GM12892 (cell line): ENCODE results near the gene SLC24A3.

Experiments used
- DNase-seq: peaks from one replicate; pipeline ENCODE4 v3.0.0; 2011; ENCODE audit not compliant: insufficient read length
- FAIRE-seq: peaks from 2 replicates; lab custom pipeline; 2011; peaks lifted over from hg19 to GRCh38; lab: Jason Lieb, UNC
- POLR2A ChIP-seq: IDR thresholded peaks from 2 replicates; pipeline ENCODE4 v1.6.1; 2011; ENCODE audit warnings: low read depth, low read length, control low read depth
- POLR2AphosphoS5 ChIP-seq: IDR thresholded peaks from 2 replicates; pipeline ENCODE4 v1.6.1; 2011; ENCODE audit warnings: low read depth, low read length, control low read depth
- TAF1 ChIP-seq: IDR thresholded peaks from 2 replicates; pipeline ENCODE4 v1.6.1; 2011; ENCODE audit warnings: low read depth, mild to moderate bottlenecking, control low read depth, low read length, borderline replicate concordance

SLC24A3 gene

DNA sequence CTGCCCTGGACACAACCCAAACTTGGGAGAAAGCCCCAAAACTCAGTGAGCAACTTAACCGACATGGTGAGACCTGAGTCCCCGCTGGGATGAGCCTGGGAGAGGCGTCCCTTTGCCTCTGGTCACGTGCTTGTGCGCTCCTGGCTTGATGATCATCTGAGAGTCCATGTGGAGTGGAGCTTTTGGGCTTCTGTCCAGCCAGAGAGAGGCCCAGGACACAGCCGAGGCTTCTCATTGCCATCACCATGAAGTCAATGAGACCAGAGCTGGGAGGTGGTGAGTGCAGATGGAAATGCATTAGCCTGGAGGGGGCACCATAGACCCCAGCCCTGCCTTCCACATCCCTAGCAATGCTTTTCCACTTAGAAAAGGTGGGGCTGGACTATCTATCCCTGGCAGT is 250.0 kb downstream of the SLC24A3 start:
- FAIRE-seq = no peak
- TF ChIP-seq POLR2A (no peak), TAF1 (no peak), POLR2AphosphoS5 (no peak)
- no peak for DNase-seq

DNA sequence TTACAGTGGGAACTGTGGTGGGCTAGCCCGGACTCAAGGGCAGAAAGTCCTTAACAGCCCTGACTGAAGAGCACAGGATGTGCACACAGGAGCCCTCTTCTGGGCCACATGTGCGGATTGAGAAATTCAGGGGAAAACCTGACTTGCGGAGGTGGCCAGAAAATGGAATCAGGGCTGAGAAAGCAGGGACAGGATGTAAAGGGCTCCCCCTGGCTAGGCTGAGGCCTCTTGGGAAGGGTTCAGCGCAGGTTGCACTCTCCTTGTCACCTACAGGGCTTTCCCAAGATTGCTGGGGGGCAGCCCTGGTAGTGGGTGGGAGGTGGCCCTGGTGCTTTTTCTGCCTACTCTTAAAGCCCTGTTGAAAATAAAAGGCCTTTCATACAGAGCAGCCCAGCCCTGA is 251.2 kb downstream of the SLC24A3 start:
- no peak for DNase-seq
- TF ChIP-seq POLR2A (no peak), TAF1 (no peak), POLR2AphosphoS5 (no peak)
- no peak for FAIRE-seq

DNA sequence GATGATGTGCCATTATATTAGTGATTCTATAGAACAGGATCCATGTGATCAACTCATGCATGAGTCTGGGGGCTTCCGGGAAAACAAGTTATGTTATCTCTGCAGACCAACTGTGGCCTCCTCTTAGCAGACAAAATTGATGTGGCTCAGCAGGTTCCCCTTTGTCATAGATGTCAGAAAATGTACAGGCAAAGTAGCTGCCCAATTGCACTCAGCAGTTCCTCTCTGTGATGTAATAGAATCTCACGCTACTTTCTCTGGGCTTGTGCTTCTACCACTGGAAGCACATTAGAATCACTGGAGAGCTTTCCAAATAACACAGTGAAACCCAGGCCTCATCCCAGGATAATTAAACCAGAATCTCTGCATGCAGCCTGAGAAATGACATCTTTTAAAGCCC is 253.1 kb downstream of the SLC24A3 start:
- FAIRE-seq (no peak), DNase-seq (no peak)
- TF ChIP-seq POLR2A (no peak), POLR2AphosphoS5 (no peak), TAF1 (no peak)

DNA sequence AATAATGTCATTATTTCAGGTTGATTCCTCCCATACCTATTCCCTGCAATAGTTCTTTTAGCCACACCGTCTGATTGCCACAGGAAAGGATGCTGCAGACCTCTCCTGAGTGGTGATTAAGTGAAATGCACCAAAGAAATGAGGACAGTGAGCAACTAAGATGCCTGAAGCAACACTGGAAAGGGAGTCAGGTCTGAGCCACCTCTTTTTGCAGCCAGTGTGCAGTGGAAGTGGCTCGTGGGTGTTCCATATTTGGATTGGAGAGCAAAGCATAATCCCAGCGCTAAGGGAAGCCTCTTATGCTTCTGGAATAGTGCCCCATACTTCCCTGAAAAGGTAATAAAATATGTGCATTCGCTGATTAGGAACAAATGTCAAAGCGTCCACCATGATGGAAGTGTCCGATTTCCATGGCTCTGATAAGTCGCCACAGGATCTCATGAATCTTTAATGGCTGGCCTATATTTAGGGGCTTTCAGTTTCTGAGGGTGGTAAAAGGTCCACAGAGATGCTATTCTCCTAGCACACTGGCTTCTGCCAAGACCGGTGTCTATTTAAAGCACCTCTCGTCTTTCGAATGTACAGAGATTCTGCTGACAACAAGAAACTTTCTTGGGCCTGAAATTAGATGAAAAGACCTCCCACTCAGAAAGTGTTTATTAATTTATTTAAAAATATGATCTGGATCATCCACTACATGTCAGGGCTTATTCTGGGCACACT is 253.9 kb downstream of the SLC24A3 start:
- no peak for DNase-seq
- no peak for FAIRE-seq
- no peak for TF ChIP-seq POLR2A
- no peak for TF ChIP-seq TAF1
- TF ChIP-seq POLR2AphosphoS5 = no peak

DNA sequence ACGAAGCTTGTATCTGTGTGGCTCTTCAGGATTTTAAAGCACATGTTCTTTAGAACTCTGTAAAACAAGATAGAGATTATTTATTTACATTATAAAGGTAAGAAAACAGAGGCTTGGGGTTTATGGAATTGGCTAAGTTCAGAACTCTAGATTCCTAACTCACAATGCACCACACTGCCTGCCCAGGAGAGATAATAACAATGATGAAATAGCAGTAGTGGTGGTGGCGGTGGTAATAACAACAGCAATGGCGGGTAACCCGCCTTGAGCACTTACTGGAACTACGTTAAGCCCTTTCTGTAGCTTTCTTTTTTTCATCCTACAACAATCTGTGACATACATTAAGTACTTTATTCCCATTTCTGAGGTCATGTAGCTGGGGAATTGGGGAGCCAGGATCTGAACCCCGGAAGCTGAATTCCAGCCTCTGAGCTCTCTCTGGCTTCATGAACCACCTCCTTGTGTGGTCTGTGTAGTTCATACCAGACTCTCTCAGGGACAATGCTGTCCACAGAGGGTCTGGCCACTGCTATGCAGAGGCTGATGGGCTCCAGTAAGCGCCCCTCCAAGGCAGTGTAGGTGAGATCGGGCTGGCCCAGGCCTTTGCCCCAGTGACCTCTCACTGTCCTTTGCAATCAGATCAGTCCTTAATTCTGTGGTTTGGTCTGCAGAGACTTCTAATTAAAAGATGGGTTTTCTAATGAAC is 260.9 kb downstream of the SLC24A3 start:
- TF ChIP-seq POLR2AphosphoS5 (no peak), POLR2A (no peak), TAF1 (no peak)
- FAIRE-seq (no peak), DNase-seq (no peak)

DNA sequence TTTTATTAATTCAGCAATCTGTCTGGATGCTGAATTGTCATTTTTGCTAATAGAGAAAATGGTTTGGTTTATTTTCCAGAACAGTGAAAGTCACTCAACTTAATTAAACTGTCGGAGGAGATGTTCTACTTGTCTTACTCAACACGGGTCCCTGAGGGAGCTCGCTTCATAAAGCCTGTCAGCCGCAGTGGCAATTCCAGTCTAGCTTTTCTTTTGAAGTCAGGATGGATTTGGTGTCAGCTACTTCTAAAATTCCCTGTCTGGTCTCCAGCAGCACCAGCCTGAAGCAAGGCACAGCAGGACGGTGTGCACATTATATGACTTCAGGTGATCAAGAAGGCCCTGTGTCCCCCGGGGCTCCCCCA is 261.5 kb downstream of the SLC24A3 start:
- FAIRE-seq = no peak
- no peak for DNase-seq
- TF ChIP-seq TAF1 (no peak), POLR2A (no peak), POLR2AphosphoS5 (no peak)

DNA sequence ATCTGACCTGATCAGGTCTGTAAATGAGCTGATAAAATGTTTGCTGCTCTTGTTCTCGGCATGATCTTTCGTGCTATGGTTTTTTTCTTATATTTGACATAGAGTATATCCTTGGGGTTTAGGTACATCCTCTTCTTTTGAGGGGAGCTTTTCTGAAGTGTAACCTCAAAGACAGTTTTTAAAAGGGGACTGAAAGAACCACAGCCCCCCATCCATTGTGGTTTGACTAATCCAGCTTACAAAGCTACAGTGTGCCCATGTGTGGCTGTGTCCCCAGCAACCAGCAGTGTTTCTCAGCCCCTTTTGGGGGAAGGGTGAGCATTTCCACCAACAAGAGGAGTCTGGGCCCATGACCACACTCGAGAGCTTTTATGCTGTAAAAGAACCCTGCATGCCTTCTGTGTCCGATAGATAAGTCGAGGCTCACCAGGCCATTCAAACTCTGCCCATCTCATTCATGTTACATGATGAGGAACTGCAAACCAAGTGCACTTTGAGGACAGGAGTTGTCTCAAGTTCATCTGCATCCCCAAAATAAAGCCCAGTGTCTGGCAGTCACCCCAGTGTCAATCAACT is 266.0 kb downstream of the SLC24A3 start:
- no peak for TF ChIP-seq TAF1
- TF ChIP-seq POLR2AphosphoS5 = no peak
- no peak for TF ChIP-seq POLR2A
- DNase-seq (no peak), FAIRE-seq (no peak)

DNA sequence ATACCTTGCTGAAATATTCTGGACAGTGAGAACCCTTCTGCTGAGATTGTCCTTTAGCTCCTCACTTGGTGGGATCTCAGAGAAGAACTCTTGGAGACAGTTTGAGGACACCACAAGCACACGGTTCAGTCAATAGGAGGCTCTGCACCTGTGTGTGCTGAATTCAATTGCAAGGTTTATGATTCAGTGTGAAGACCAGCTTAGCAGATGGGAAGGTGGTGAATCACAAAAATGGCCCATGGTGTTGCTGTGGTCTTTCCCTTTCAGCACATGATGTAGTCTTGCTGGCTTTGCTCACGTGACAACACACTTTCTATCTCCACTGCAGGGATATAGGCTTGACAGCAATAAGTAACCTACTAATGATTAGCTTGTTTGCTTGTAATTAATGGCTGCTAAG is 270.3 kb downstream of the SLC24A3 start:
- DNase-seq (no peak), FAIRE-seq (no peak)
- TF ChIP-seq TAF1 (no peak), POLR2AphosphoS5 (no peak), POLR2A (no peak)

DNA sequence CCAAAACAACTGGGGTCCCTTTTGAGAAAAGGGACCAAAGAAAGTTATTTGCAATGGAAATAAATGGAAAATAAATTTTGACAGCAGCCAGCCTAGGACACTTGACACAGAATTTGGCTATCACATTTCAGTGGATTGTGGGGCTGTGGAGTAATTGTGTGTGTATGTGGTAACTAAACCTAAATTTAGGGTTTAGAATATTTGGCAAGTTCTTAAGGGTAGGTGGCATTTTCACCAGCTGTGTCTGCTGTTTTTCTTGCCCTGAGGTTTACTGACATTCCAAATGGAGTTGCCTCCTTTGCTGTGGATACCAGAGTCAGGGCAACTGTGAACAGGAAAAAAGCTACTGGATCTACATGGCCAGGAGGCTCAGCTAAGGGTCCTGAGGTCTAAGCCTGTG is 270.9 kb downstream of the SLC24A3 start:
- TF ChIP-seq POLR2AphosphoS5 = no peak
- TF ChIP-seq TAF1 = no peak
- TF ChIP-seq POLR2A = no peak
- FAIRE-seq (no peak), DNase-seq (no peak)

DNA sequence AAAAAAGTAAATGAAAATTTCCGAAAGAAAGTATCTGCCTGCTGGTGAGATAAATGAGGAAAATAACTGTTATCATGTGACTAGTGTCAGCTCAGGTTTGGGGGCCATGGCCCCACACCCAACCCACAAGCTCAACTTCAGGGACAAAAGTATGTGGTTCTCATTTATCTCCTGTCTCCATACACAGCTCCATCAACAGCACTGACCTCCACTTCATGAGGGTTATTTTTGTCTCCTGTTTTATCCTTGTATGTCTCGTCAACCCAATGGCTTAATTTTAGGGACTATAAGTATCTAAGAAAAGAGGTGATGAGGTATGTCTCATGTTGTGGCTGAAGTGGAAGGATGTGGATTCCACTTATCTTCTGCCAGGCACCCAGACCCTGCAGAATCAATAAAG is 274.0 kb downstream of the SLC24A3 start:
- no peak for FAIRE-seq
- no peak for DNase-seq

DNA sequence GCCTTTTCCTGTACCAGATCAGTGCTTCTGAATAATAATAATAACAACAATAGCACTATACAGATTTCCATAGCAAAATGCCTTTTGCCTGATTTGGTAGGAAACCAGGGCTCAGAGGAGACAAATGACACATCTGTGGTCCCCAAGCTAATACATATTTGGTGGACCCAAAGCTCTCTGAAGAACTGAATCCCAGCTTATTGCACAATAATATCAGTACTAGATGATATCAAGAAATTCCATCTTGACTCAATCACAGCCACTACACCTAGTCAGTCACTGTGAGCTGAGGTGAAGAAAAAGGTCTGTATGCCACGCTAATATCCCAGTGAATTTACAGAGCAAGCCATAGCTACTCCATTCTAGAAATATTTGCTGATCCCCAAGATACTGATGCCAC is 275.0 kb downstream of the SLC24A3 start:
- FAIRE-seq = no peak
- no peak for TF ChIP-seq TAF1
- no peak for TF ChIP-seq POLR2A
- no peak for TF ChIP-seq POLR2AphosphoS5
- DNase-seq = no peak

More for the DNA sequence above, 274.0 kb downstream of the SLC24A3 start:
- TF ChIP-seq POLR2AphosphoS5 (no peak), POLR2A (no peak), TAF1 (no peak)

DNA sequence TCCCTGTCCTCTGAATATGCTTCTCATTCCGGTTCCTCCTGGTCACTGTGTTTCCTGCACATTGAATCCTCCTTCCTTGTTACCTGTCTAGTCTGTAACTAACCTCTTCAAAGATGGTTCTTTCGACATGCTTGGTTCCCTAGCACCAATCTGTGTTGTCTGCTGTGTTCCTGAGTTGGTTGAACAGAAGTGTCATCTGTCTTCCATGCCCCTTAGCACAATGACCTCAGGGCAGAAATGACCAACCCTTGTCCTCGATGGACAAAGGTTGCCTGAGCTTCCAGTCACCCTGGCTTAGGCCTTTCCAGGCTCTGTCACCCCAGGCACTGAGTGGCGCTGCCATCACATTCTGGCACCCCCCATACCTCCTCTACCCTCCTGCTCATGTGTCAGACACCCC is 278.8 kb downstream of the SLC24A3 start:
- FAIRE-seq (no peak), DNase-seq (no peak)
- TF ChIP-seq POLR2AphosphoS5 = no peak

DNA sequence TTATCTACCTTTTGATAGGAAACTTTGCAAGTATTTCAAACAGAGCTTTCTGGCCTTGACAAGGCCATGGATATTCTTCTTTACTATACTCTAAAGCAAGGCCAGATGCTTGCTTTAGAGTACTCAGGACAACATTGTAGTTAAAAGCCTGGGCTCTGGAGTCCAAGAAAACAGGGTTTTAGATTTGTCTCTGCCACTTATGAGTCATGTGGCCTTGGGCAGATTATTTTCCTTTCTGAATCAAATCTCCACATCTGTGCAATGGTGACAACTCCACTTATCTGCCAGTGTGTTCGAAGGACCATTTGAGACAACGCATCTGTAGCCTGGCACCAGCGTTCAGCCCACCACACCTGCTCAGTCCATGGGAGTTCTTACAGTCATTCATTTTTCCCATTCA is 279.7 kb downstream of the SLC24A3 start:
- DNase-seq = no peak
- FAIRE-seq = no peak
- TF ChIP-seq POLR2AphosphoS5 = no peak
- TF ChIP-seq TAF1 = no peak
- no peak for TF ChIP-seq POLR2A
